Upper lobe of left lung (tissue), 4 donors: ENCODE data around the gene DYNLT5.

Source experiments
- CTCF ChIP-seq, 6 experiments: fragments of 450-650 bp in 4 of 6; fragments of 200-600 bp in 2 of 6; sonication (generic) in 2 of 6; IDR thresholded peaks; one replicate each; pipeline ENCODE4 v1.5.1; 2016 to 2019; ENCODE audit warnings: antibody characterized with exemption in 6 of 6
- POLR2A ChIP-seq, 4 donors: fragments of 450-650 bp; IDR thresholded peaks; one replicate each; pipeline ENCODE4 v1.5.1; 2016 to 2017; ENCODE audit warnings: antibody characterized with exemption in 4 of 4, mild to moderate bottlenecking in 2 of 4

- TF ChIP-seq CTCF (IDR thresholded peaks at IDR 0.05) (no peak), POLR2A (IDR thresholded peaks at IDR 0.05) (no peak)
These were observed 1.7 kb upstream of the DYNLT5 start for GRCh38 chr1:66750577-66750976.
